VCaP (cell line): Measurements from ENCODE around the gene STK38L.

Source experiments
- H3K27ac ChIP-seq: fragments of 450-650 bp; 2 replicates; pipeline ENCODE4 v1.5.1; 2017
- TF ChIP-seq, protein P1 (sequence below): fragments of 450-650 bp; conservative IDR thresholded peaks from 2 replicates; pipeline ENCODE4 v1.5.1; 2017; ENCODE audit warnings: mild to moderate bottlenecking, moderate library complexity

Gene STK38L

DNA sequence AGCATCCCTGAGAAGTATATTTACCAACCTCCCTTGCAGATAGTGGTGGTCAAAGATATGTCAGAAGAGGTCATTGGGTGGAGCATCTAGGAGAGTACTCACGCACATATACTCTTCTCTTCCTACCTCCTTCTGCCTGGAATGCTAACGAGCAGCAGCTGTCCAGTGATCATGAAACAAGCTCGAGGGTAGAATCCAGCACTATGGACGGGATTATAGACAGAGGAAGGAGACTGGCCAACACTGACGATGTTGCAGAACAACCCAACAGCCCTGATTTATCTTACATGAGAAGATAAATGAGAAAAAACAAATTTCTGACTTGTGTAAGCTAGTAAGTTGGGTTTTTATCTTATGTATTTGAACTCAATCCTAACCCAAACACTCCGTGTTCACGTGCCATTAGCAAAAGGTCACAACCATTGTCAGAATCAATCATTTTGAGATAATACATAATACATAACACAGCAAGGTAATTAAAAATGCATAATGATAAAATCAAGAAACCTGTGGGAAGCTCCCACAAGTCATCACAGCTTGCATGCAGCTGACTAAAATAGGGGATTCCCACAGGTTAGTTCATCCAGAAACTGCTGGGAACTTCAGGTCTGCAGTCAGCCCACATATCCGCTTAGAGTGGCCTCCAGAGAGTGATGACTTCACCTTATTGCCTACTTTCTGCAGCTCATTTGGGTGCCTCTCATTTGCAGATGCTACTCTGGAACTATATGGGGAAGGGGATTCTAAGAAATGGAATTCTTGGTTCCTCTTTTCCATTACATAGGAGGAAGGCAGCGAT lies 36.3 kb upstream of the STK38L start:
- TF ChIP-seq, protein P1, sequence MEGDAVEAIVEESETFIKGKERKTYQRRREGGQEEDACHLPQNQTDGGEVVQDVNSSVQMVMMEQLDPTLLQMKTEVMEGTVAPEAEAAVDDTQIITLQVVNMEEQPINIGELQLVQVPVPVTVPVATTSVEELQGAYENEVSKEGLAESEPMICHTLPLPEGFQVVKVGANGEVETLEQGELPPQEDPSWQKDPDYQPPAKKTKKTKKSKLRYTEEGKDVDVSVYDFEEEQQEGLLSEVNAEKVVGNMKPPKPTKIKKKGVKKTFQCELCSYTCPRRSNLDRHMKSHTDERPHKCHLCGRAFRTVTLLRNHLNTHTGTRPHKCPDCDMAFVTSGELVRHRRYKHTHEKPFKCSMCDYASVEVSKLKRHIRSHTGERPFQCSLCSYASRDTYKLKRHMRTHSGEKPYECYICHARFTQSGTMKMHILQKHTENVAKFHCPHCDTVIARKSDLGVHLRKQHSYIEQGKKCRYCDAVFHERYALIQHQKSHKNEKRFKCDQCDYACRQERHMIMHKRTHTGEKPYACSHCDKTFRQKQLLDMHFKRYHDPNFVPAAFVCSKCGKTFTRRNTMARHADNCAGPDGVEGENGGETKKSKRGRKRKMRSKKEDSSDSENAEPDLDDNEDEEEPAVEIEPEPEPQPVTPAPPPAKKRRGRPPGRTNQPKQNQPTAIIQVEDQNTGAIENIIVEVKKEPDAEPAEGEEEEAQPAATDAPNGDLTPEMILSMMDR, result no peak
- H3K27ac ChIP-seq, result no peak overlapping the region

DNA sequence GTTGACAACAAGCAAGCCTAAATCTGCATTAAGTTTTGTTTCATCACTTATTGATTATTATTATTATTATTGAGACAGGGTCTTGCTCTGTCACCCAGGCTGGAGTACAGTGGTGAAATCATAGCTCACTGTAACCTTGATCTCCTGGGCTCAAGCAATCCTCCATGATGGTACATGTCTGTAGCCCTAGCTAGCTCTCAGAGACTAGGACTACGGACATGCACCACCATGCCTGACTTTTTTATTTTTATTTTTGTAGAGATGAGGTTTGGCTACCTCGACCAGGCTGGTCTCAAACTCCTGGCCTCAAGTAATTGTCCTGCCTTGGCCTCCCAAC lies 35.7 kb upstream of the STK38L start:
- no peak overlapping the region for H3K27ac ChIP-seq
- TF ChIP-seq, protein P1, result no peak

DNA sequence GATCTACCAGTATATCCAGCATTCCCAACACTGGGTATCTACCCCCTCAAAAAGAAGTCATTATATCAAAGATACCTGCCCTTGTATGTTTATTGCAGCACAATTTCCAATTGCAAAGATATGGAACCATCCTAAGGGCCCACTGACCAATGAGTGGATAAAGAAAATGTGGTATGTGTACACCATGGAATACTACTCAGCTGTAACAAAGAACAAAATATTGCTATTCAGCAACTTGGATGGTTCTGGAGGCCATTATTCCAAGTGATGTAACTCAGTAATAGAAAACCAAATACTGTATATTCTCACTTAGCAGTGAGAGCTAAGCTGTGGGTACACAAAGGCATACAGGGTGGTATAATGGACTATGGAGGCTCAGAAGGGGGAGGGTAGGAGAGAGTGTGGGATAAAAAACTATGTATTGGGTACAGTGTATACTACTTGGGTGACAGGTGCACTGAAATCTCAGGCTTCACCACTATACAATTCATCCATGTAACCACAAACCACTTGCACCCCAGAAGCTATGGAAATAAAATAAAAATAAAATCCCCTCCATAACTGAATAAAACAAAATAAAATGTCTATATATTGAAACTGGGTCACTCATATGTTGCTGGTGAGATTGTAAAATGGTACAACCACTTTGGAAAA lies 34.7 kb upstream of the STK38L start:
- no peak overlapping the region for H3K27ac ChIP-seq
- TF ChIP-seq, protein P1, result no peak

DNA sequence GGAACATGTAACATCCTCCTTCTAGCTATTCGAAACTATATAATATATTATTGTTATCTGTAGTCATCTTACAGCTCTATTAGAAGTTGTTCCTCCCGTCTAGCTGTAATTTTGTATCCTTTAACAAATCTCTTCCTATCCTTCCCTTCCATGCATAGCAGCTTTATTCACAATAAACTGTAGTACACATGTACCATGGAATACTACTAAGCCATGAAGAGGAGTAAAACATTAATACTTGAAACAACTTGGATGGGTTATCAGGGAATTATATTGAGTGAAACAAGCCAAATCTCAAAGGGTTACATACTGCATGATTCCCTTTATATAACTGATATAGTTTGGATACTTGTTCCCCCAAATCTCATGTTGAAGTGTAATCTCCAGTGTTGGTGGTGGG lies 33.9 kb upstream of the STK38L start:
- no peak overlapping the region for H3K27ac ChIP-seq
- TF ChIP-seq, protein P1, result no peak

DNA sequence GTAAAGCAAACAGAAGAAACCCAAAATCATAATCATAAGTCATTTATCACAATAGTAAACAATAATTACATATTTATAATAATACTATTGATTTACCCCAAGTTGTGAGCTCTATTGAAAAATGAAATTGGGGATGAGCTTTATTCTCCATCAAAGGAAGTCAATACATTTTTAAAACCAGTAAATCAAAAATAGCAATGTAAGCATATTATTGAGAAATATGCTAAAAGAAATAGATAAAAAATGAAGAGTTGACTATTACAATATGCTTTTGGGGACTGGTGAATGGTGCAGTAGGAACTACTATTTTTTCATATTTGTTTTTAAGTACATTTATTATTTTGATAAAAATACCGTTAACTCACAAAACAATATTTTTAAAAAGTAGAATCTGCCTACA lies 31.2 kb upstream of the STK38L start:
- TF ChIP-seq, protein P1, result no peak
- H3K27ac ChIP-seq, result no peak overlapping the region

DNA sequence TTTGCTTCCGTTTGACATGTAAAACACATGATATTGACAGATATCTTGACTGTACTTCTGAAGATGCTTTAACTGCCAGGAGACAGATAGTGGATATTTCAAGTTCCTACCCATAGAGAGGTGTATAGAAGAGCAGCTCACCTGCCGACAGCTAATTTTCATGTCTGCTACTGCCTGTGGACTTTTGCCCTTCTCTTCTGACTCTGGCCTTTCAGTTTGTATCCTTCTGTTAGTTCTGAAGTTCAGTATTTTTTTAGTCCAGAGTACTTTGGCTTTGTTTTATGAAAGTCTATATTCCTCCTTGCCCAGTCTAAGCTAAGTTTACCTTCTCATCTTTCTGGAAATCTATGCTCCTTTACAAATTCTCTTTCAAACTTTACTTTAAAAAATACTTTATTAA lies 30.8 kb upstream of the STK38L start:
- H3K27ac ChIP-seq, result no peak overlapping the region
- TF ChIP-seq, protein P1, result no peak

DNA sequence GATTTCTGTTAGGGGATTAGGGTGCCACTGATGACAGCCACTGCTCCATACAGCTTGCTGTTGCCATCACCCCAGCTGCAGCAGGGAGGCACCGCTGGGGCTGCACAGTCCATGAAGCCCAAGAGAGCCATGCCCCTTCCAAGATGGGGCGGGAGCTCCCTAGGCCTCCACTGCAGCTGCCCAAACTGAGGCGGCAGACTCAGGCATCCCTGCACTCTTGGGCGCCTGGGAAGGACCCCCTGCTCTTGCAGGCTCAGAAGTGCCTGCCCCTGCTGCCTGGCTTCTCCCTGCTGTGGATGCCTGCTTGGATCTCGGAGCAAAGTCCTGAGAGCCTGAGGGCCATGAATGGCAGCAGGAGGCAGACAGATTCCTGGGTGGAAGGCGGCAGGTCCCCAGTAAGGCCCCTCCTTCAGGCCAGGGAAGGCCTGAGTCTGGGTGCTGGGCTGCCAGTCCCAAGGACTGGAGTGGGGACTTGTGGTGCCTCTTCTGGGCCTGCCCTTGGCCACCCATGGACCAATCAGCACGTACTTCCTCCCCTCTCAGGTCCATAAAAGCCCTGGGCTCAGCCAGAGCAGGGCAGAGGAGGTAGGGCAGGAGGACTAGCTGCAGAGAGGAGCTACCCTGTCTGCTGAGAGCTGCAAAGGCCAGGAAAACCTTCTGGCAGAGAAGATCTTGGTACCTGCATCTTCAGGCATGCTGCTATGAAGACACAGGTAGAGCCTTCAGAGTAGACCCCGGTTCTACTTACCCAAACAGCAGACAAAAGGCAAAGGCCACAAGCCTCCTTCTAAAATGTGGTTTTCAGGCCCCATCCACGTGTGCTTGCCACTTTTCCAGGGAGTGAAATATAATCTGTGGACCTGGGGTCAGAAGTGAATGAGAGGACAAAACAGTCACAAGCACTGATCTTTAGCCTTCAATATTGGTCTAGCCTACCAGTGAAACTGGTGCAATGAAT lies 30.0 kb upstream of the STK38L start:
- TF ChIP-seq, protein P1, result no peak
- H3K27ac ChIP-seq, result no peak overlapping the region
